Measurements from ENCODE around the gene SMCO3. TPM values are rescaled to one million over a fixed set of nuclear protein-coding genes. Genes with fewer than 3 reads are reported as not detected.

The SMCO3 gene
- total RNA-seq, 1 experiment from 2014 or later: 0.24 TPM

DNA sequence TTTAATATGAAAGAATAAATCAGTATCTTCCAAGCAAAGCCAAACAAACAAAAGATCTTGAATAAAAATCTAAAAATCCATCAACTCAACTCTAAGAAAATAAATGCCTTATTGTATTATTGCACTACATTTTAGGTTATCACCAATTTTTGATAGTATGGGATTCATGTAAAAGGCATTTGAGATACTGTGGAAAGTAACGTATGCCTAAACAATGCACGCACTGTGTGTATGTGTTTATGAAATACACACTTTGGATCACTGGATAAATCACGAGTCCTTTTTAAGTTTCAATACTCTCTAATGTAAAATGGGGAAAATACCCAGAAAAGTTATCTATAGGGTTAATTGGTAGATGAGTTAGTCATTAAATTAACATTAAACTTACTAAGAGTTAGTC lies 28.4 kb downstream of the SMCO3 start:
- peak; percentile 90 for DNase-seq (ENCODE audit: low read depth, low spot score)
- in situ Hi-C loops (cut with HindIII; ENCODE audit: low pct_unique_long_range_greater_than_20kb, low sequenced_read_pairs): no loop called here

DNA sequence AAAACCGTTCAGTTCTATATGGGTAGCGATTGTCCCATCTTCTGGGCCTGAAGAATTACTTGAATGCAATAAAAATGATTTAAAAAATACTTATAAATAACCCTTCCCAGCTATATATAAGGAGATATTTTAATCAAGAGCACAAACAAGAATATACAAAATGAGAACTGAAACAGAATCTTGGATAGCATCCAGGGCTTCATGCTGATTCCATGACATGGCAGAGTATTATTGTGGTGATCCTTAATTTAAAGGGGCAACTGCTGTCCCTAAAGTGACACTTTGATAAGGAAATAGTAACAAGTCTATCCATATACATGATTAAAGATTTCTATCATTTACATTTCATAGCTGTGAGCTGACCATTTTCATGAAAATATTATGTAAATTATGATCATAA lies 29.5 kb downstream of the SMCO3 start:
- in situ Hi-C loops (cut with HindIII; ENCODE audit: low pct_unique_long_range_greater_than_20kb, low sequenced_read_pairs): no loop called here
- no peak for DNase-seq (ENCODE audit: low read depth, low spot score)

DNA sequence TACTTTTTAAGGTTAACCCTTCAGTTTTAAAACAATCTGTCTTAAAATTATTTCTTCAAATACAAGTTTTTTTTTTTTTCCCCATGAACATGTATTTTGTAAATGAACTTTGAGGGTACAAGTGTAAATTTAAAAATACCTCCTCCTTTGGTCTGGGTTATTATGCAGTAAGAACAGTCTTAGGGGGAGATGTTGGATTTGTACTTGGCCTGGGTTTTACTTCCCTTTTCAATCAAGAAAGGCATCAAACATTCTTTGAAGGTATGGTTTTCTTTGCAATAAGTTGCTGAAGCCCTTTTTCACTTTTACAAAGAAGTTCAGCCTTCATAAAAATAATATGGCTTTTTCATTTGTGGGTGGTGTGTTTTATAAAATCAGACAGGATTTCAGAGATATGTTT lies 31.2 kb downstream of the SMCO3 start:
- in situ Hi-C loops (cut with HindIII; ENCODE audit: low pct_unique_long_range_greater_than_20kb, low sequenced_read_pairs): no loop called here

DNA sequence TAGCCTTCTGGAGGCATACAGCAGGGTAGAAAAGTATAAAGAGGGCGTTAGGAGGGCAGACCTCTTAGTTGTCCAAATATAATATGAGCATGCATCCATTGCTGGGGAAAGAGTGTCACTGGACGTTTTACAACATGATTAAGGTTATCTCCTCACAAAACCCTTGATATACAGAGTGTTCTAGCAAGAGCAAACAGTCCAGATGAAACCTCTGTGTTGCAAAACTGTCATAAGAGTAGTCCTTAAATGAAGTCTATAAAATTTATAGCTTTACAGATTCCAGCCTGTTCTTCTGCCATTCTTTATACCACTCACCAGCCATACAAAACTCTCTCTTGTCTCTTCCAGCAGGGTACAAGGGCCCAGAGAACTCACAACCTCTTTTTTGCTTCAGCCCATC lies 32.4 kb downstream of the SMCO3 start:
- in situ Hi-C loops (cut with HindIII; ENCODE audit: low pct_unique_long_range_greater_than_20kb, low sequenced_read_pairs): no loop called here
- no peak for DNase-seq (ENCODE audit: low read depth, low spot score)

More for the DNA sequence above, 31.2 kb downstream of the SMCO3 start:
- DNase-seq (ENCODE audit: low read depth, low spot score): no peak

DNA sequence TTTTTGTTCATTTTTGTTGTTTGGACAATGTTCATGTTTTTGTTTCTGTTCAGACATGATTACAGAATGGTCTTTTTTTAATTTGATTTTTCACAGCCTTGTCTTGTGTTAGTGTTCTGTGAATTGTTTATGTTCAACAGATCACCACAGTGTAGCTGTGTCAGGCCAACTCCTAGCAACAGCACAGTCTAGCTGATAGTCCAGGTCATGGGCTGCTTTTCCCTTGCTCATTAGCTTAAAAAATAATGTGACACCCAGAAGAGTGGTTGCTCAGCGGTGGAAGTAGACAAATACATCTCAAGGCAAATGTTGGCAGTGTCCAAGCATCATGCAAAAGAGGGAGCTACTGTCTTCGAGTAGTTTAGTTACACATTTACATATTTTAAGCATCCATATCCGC lies 33.1 kb downstream of the SMCO3 start:
- no peak for DNase-seq (ENCODE audit: low read depth, low spot score)
- in situ Hi-C loops (cut with HindIII; ENCODE audit: low pct_unique_long_range_greater_than_20kb, low sequenced_read_pairs): no loop called here

DNA sequence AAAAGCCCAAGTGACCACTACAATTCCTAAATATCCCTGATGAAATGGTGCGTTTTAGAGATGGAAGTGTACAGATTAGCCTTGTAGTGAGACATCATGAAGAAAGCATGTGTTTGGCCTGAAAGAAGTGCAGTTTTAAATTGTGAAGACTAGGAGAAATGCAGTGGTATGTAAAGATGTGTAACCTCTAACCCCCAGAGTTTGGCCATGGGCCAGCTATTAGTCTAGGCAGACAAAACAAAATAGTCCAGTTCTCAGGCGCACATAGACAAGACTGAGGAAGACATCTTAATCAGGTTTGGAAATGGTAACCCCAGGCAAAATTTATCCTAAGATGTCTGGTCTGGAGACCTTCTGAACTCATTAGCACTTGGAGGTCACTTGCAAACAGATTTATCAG lies 34.1 kb downstream of the SMCO3 start:
- DNase-seq (ENCODE audit: low read depth, low spot score): no peak
- in situ Hi-C loops (cut with HindIII; ENCODE audit: low pct_unique_long_range_greater_than_20kb, low sequenced_read_pairs): no loop called here

DNA sequence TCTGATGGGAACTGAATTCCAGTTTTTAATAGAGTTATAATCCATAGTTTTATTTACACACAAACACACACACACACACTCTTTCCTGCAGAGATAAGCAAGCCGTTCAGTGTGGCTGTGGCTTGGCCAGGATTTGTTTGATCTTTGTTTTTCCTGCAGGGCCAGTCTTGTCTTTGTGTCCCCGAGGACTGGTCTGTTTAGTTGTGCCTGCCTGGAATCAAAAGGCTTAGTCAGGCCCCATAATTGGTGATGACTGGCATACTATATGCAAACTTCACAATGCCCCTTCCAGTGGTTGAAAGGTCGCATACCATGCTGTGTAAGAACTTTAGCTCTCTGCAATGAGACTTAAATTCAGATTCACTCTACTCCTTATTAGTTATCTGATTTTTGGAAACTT lies 36.7 kb downstream of the SMCO3 start:
- in situ Hi-C loops (cut with HindIII; ENCODE audit: low pct_unique_long_range_greater_than_20kb, low sequenced_read_pairs): no loop called here
- peak; percentile 90 for DNase-seq (ENCODE audit: low read depth, low spot score)

DNA sequence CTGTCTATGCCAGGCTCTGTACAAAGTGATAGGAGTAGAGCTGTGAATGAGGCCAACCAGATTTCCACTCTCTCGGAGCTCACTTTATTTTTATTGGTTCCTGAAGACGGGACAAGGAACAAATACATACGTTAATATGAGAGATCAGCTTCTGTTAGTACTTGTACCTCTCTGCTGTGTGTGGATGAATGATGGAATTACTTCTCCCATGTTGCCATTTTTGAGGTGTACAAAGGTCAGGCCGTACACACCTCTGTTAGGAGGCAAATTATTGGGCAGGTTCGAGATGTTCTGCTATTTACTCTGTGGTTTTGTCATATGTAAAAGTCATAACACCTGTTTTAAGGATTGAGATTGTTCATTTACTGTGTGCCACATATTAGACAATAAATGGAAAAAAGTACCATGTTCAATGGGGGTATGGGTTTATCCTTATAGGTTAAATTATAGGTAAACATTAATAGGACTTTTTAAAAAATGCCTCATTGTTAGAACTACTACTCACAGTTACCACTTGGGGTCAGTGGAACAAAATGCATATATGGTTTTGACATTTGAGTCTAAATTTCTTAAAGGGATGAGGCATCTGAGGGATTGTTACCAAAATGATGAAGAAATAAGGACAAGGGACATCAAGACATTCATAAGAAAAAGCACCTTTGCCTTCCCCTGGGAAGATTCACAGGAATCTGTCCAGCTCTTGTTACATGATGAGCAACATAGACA lies 37.6 kb downstream of the SMCO3 start:
- DNase-seq (ENCODE audit: low read depth, low spot score): peak; percentile 63
- in situ Hi-C loops (cut with HindIII; ENCODE audit: low pct_unique_long_range_greater_than_20kb, low sequenced_read_pairs): no loop called here

DNA sequence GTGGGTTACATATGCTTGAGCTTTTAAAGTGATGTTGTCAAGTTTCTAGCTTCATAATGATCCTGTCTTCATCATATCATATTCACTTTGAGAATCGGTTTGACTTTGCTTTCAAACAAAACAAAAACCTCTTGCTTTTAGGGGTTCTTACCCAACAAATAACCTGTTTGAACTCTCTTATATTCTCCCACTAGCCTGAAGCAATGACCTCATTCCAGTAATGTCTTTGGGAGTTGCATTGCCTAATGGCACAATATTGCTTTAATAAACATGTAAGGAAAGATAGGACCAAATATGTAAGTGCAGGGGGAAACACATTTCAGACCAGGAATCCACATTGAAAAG lies 38.4 kb downstream of the SMCO3 start:
- DNase-seq (ENCODE audit: low read depth, low spot score): no peak
- in situ Hi-C loops (cut with HindIII; ENCODE audit: low pct_unique_long_range_greater_than_20kb, low sequenced_read_pairs): no loop called here

DNA sequence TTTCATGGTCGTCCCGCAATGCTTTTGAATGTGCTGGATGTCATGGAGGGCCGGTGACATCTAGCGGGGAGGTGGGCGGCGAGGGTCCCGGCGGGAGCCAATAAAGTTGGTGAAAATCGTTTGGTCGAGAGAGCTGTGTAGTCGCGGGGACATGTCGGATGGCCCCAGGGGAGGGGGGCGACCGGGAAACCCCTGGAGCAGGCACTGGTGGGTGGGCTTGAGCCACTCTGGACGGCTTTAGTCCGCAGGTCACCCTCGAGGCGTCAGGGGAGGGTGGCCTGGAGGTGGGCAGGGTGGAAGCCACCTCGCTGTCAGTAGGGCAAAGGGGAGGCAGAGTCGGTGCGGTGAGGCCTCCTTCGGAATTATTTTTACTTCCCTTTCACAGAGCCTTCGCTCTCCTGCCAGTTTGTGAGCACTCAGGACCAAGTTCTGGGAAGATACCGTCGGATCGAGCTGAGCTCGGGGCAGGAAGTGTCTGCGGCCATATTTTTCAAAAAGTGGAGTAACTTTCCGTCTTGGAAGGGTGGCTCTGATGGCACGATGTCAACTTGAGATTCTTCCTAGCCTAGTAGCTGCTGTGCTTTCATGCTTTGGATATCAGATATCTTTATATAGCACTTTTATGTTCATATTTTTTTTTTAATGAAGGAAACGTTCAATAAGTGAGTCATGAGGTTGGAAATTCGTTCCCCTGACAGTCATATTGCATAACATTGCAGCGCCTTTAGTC lies 38.9 kb downstream of the SMCO3 start:
- in situ Hi-C loops (cut with HindIII; ENCODE audit: low pct_unique_long_range_greater_than_20kb, low sequenced_read_pairs): no loop called here
- peak; percentile 35 for DNase-seq (ENCODE audit: low read depth, low spot score)

DNA sequence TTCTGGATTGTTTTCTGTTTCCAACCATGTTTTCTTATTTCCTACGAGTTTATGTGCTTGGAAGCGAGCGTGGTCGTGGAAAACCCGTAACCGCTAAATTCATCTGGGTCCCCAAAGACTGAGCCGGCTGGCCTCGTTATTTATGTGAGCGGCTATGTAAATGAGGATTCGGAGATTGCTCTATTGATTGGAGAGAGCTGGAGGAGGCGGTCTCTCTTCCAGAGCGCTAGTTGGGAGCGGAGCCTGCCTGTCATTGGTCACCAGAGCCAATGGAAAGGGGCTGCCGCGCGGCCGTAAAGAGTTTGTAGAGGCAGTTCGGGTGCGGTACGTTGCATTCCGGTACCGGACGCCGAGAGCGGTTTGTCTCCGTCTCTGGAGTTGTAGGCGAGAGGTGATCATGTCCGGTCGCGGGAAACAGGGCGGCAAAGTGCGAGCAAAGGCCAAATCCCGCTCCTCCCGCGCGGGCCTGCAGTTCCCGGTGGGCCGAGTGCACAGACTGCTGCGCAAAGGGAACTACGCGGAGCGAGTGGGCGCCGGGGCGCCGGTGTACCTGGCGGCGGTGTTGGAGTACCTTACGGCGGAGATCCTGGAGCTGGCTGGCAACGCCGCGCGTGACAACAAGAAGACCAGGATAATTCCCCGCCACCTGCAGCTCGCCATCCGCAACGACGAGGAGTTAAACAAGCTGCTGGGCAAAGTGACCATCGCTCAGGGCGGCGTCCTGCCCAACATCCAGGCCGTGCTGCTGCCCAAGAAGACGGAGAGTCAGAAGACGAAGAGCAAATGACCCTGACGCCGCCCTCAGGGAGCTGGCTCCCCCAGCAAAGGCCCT lies 39.7 kb downstream of the SMCO3 start:
- in situ Hi-C loops (cut with HindIII; ENCODE audit: low pct_unique_long_range_greater_than_20kb, low sequenced_read_pairs): no loop called here
- DNase-seq (ENCODE audit: low read depth, low spot score): peak; percentile 98

DNA sequence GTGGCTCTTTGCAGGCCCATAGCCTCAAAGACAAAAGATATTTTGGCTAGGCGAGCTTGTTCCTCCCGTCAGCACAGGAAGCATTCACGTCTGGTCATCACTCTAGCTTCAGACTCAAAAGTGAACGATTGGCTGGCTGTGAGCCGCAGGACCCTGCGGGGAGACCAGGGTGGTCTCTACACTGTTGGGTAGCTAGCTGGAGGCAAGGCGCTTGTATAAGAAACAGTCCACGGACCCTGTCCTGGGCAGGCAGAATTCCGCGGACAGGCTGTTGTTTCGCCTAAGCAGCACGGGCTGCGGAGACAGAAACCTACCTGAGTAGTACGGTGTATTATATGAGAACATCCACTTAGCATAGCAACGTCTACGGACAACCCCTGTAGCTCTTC lies 40.3 kb downstream of the SMCO3 start:
- DNase-seq (ENCODE audit: low read depth, low spot score): no peak
- in situ Hi-C loops (cut with HindIII; ENCODE audit: low pct_unique_long_range_greater_than_20kb, low sequenced_read_pairs): no loop called here

DNA sequence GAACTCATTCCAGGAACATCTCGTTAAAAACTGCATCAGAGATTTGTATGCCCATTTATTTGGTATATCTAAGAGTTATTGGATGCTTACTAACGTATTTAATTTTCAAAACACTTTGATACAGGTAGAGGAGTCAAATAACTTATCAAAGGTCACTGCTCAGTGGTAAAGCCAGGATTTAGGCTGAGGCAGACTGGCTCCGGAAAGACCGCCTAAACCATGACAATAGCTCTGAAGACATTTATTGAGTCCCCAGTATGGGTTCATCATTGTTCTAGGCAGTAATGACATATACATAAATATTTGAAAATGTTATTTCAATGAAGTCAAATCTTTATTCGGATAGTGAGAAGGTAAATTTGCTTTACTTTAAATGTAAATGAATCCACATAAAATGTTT lies 41.0 kb downstream of the SMCO3 start:
- no peak for DNase-seq (ENCODE audit: low read depth, low spot score)
- in situ Hi-C loops (cut with HindIII; ENCODE audit: low pct_unique_long_range_greater_than_20kb, low sequenced_read_pairs): no loop called here

DNA sequence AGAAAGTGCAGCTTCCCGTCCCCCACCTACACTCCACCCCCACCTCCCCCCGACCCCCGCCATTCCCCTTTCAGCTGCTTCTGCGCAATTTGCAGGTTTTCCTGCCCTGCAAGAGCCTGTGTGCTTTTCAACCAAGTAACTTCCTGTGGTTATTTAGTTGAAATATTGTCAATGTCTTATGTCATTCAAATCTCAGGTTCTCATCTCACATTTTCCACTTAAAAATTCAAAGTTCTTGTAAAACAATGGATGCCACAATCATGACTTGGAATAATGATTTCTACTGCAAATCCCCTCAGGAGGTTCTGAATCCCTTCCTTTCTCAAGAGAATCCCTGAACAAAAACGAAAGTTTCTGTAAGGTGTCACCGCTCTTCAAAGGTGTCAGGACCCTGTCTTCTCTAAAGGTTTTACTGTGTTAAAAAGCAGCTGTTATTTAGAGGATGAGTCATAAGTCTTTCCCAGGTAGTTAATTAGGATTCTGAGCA lies 42.3 kb downstream of the SMCO3 start:
- DNase-seq (ENCODE audit: low read depth, low spot score): no peak
- in situ Hi-C loops (cut with HindIII; ENCODE audit: low pct_unique_long_range_greater_than_20kb, low sequenced_read_pairs): no loop called here

DNA sequence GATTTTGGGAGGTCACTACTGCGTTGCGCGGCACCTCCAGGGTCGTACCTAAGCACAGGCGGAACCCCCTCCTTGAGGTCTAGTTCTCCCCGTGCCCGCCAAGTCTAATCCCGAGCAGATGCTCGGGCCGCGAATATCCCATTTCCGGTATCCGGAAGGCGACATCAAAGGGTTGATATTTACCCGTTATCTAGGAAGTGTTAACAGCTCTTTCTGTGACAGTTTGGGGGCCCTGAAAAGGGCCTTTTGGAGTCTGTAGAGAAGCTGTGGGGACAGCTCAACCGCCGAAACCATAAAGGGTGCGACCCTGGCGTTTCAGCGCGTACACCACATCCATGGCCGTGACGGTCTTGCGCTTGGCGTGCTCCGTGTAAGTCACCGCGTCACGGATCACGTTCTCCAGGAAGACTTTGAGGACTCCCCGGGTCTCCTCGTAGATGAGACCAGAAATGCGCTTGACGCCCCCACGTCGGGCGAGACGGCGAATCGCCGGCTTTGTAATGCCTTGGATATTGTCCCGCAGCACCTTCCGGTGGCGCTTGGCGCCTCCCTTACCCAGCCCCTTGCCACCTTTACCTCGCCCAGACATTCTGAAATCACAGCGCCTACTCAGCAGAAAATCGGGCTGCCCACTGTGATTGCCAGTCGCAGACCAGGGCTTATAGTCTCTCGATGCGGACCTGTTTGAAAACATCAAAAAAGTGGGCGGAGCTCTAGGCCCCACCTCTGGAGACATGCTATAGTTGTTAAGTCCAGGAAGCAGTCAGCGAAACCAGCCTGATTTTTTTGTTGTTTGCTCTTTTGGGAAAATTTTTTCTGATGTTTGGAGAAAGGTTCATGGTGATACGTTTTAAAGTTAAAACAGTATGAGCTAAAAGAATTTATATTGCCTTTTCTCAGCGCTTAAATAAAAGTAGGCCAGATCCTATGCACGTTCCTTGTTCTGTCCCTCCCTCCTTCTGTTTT lies 43.2 kb downstream of the SMCO3 start:
- in situ Hi-C loops (cut with HindIII; ENCODE audit: low pct_unique_long_range_greater_than_20kb, low sequenced_read_pairs): no loop called here
- peak; percentile 98 for DNase-seq (ENCODE audit: low read depth, low spot score)

DNA sequence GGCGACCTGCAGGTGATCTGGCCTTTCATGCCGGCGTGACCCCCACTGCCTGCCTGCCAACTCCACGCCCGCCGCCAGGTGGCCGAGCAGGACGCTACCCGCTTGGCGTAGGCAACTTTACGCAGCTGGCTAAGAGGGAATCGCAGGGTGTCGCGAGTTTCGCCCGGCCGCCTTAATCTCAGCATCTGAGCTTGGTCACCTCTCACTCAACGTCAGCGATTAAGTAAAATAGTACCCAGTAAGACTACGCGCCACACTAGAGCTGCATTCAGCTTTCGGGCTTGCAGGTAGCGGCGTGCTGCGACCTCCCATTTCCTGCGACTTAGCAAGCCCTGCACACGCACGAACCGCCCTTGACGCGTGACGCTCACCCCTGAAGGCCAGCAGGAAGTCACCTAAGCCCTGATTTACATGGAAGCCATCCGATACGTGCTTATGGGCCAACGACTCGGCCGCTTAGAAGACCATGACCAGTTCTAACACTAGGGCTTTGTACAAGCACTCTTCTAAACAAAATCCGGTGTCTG lies 44.0 kb downstream of the SMCO3 start:
- peak; percentile 77 for DNase-seq (ENCODE audit: low read depth, low spot score)
- in situ Hi-C loops (cut with HindIII; ENCODE audit: low pct_unique_long_range_greater_than_20kb, low sequenced_read_pairs): no loop called here

DNA sequence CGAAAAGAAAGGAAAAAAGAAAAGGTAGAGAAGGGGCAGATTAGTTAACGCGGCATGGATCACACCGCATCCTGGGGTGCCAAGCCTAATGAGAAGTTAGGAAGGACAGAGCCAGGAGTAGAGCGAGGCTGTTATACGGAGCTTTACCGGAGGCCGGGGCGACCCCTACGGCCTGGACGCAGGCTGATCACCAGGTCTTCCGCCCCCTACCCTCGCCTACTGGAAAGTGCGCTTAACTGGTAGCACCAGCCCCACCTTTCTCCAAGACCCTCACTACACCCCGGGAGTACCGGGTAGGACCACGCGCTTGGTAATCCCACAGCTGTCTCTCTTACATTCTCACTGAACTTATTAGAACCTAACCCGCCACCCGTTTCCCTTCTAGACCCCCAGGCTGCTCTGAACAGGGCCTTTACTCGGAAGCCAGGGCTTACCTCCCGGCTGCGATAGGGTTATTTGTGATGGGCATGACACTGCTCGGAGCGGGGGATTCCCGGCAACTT lies 44.5 kb downstream of the SMCO3 start:
- in situ Hi-C loops (cut with HindIII; ENCODE audit: low pct_unique_long_range_greater_than_20kb, low sequenced_read_pairs): no loop called here
- peak; percentile 37 for DNase-seq (ENCODE audit: low read depth, low spot score)

Data from SK-MEL-5 (cell line).